ENCODE data around the gene PRDM2. TPM values are rescaled to one million over a fixed set of nuclear protein-coding genes. Genes with fewer than 3 reads are reported as not detected.

Gene PRDM2
- total RNA-seq, 2 donors from 2014 or later = 43.0 to 45.4 TPM

- ATAC-seq (ENCODE audit: insufficient number of reproducible peaks, low FRiP score, low read depth) (no peak), DNase-seq (ENCODE audit: low spot score) (no peak)
- no peak overlapping the region for H3K27ac ChIP-seq
- no peaks in the 10 kb centered on the region for H3K27me3 ChIP-seq (replicated peaks; ENCODE audit: insufficient read depth)
- no peaks in the 10 kb centered on the region for H3K9me3 ChIP-seq
- TF ChIP-seq, protein P1, sequence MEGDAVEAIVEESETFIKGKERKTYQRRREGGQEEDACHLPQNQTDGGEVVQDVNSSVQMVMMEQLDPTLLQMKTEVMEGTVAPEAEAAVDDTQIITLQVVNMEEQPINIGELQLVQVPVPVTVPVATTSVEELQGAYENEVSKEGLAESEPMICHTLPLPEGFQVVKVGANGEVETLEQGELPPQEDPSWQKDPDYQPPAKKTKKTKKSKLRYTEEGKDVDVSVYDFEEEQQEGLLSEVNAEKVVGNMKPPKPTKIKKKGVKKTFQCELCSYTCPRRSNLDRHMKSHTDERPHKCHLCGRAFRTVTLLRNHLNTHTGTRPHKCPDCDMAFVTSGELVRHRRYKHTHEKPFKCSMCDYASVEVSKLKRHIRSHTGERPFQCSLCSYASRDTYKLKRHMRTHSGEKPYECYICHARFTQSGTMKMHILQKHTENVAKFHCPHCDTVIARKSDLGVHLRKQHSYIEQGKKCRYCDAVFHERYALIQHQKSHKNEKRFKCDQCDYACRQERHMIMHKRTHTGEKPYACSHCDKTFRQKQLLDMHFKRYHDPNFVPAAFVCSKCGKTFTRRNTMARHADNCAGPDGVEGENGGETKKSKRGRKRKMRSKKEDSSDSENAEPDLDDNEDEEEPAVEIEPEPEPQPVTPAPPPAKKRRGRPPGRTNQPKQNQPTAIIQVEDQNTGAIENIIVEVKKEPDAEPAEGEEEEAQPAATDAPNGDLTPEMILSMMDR (IDR thresholded peaks at IDR 0.05) = no peak
- no peaks in the 10 kb centered on the region for H3K36me3 ChIP-seq
- H3K4me3 ChIP-seq = no peak overlapping the region
- H3K4me1 ChIP-seq (ENCODE audit: control insufficient read depth in 1 of 2, low read depth in 2 of 2) = peaks cover 0 to 9% of the 10 kb centered on the region in 2 donors
Observed at GRCh38 chr1:13802782-13803545, 103.0 kb downstream of the PRDM2 start.

DNA sequence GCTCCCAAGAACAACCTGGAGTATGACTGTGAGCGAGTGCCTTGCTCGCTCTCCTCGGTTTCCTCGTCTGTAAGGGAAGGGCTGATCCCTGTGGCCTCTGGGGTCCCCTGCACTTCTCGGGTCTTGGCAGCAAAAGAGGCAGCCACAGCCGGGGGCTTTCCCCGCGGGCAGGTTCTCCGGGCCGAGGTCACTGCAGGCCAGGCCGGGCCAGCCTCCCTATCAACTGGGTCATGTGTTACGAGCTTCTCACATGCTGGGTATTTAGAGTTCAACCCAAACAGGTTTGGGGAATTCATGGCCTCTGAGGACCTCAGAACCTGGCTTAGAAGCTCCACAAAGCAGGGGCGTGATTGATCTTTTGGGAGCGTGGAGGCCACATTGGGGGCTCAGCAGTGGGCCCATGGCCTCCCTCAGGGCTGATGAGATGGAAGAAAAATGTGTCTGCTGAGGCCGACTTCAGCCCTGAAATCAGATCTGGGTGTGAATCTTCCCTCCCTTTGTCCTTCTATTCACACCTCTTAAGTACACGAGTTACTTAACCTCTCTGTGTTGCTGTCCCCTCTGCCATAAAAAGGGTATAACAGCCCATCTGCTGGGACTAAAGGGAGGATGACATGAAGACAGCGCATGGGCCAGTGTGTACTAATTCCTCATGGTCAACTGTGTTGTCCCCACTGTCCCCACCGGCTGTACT, 103.7 kb downstream of the PRDM2 start:
- Histone ChIP-seq H3K27ac (no peak overlapping the region), H3K36me3 (peaks cover under 1% of the 10 kb centered on the region), H3K9me3 (no peaks in the 10 kb centered on the region), H3K4me1 (ENCODE audit: control insufficient read depth in 1 of 2, low read depth in 2 of 2) (peaks cover 0 to 9% of the 10 kb centered on the region in 2 donors), H3K4me3 (no peak overlapping the region), H3K27me3 (replicated peaks; ENCODE audit: insufficient read depth) (no peaks in the 10 kb centered on the region)
- TF ChIP-seq, protein P1 (IDR thresholded peaks at IDR 0.05) = no peak
- ATAC-seq (ENCODE audit: insufficient number of reproducible peaks, low FRiP score, low read depth) (no peak), DNase-seq (ENCODE audit: low spot score) (no peak)

DNA sequence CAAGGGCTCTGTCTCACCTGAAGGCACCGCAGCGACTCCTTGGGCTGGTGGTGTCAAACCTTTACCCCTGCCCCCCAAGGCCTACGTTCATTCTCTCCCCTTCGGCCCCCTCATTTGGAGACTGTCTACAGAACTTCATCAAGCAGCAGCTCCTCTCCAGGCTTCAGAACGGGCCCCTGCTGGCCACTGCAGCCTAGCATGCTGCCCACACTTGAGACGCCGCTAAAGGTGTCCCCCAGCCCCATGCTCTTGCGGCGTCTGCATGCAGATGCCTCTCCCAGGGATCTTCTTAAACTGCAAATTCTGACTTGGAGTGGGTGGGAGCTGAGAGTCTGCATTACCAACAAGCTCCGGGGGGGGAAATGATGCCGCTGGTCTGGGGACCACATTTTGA, 104.2 kb downstream of the PRDM2 start:
- peaks cover 0 to 9% of the 10 kb centered on the region in 2 donors for H3K4me1 ChIP-seq (ENCODE audit: control insufficient read depth in 1 of 2, low read depth in 2 of 2)
- DNase-seq (ENCODE audit: low spot score) (no peak), ATAC-seq (ENCODE audit: insufficient number of reproducible peaks, low FRiP score, low read depth) (no peak)
- H3K4me3 ChIP-seq = no peak overlapping the region
- no peaks in the 10 kb centered on the region for H3K9me3 ChIP-seq
- no peak overlapping the region for H3K27ac ChIP-seq
- TF ChIP-seq, protein P1 (IDR thresholded peaks at IDR 0.05) = no peak
- peaks cover 4% of the 10 kb centered on the region for H3K36me3 ChIP-seq
- no peaks in the 10 kb centered on the region for H3K27me3 ChIP-seq (replicated peaks; ENCODE audit: insufficient read depth)

GRCh38 chr1:13805431-13805830, 105.4 kb downstream of the PRDM2 start:
- H3K27me3 ChIP-seq (replicated peaks; ENCODE audit: insufficient read depth) = no peaks in the 10 kb centered on the region
- H3K9me3 ChIP-seq = no peaks in the 10 kb centered on the region
- H3K36me3 ChIP-seq = peaks cover 4% of the 10 kb centered on the region
- peaks cover 0 to 9% of the 10 kb centered on the region in 2 donors for H3K4me1 ChIP-seq (ENCODE audit: control insufficient read depth in 1 of 2, low read depth in 2 of 2)
- TF ChIP-seq, protein P1 (IDR thresholded peaks at IDR 0.05) = no peak
- ATAC-seq (ENCODE audit: insufficient number of reproducible peaks, low FRiP score, low read depth) (no peak), DNase-seq (ENCODE audit: low spot score) (no peak)
- H3K4me3 ChIP-seq = no peak overlapping the region
- H3K27ac ChIP-seq = no peak overlapping the region

DNA sequence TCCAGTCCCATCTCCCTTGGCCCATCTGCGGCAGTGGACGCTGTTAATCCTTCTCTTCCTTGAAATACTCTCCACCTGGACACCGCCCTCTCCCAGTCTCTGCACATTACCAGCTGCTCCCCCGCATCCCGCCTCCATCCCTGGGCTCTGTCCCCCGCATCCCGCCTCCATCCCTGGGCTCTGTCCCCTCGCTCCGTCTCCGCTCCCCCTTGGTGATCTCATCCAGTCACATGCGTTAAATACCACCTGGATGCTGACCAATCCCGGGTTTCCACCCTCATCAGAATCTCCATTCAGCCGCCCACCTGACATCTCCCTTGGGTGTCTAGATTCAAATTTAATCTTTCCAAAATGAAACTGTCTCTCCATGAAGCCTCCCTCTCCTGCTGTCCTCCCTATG, 106.1 kb downstream of the PRDM2 start:
- Histone ChIP-seq H3K4me3 (no peak overlapping the region), H3K27me3 (replicated peaks; ENCODE audit: insufficient read depth) (no peaks in the 10 kb centered on the region), H3K36me3 (peaks cover 4% of the 10 kb centered on the region), H3K27ac (no peak overlapping the region), H3K9me3 (no peaks in the 10 kb centered on the region), H3K4me1 (ENCODE audit: control insufficient read depth in 1 of 2, low read depth in 2 of 2) (peaks cover 0 to 4% of the 10 kb centered on the region in 2 donors)
- DNase-seq (ENCODE audit: low spot score) = no peak
- no peak for ATAC-seq (ENCODE audit: insufficient number of reproducible peaks, low FRiP score, low read depth)
- TF ChIP-seq, protein P1 (IDR thresholded peaks at IDR 0.05) = no peak

Measured in thoracic aorta (tissue), 2 donors.